GM12892 (cell line): Measurements from ENCODE around the gene MUL1.

ENCODE experiments used
- POLR2A ChIP-seq: IDR thresholded peaks from 2 replicates; pipeline ENCODE4 v1.6.1; 2011; ENCODE audit warnings: low read depth, low read length, control low read depth
- POLR2AphosphoS5 ChIP-seq: IDR thresholded peaks from 2 replicates; pipeline ENCODE4 v1.6.1; 2011; ENCODE audit warnings: low read depth, low read length, control low read depth

DNA sequence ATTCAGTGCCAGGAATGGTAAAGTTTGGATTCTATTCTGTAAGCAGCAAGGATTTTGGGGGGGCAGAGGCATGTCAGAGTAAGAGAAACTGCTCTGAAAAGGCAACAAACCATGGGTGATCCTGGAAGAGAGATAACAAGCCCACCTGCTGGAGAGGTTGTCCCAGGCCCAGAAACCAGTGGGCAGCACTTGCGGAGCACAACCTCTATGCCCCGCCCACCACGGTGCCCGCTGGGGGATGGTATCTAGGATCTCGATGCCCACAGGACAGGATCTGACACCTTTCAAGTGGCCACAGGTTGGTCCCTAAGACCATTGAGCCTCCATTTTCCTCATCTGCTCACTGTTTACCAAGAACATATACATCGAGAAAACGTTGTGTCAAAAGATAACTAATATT is 20.3 kb upstream of the MUL1 start:
- TF ChIP-seq POLR2A, result no peak
- TF ChIP-seq POLR2AphosphoS5, result no peak
